CMK (cell line): ENCODE results near the gene APPBP2.
"Not testable (repeated sequence)": the region's sequence is repeated elsewhere in the genome, so short reads cannot be mapped to it uniquely, and the experiment has no call there.

Experiments
- DNase-seq: peaks from one replicate; pipeline ENCODE4 v3.0.0-alpha.2; 2010; ENCODE audit warnings: low read depth

Gene APPBP2

GRCh38 chr17:60495260-60495659 is 30.8 kb downstream of the APPBP2 start:
- no peak for DNase-seq

DNA sequence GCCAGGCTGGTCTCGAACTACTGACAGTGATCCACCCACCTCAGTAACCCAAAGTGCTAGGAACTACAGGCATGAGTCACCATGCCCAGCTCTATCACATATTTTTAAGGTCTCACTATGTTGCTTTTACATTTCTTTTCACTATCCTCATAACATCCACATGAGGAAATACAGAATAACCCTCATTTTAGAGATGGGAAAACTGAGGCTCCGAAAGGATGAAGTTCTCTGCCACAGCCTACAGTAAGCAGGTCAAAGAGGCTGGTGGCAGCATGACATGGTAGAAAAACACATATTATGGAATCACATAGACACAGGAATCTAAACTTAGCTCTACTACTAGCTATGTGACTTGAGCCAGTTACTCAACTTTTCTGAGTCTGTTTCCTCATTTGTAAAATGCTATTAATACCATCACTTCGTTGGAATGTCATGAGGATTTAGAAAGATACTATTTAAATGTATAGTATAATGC is 32.2 kb downstream of the APPBP2 start:
- no peak for DNase-seq

- no peak for DNase-seq
These were observed 34.3 kb downstream of the APPBP2 start for GRCh38 chr17:60491771-60492170.

DNA sequence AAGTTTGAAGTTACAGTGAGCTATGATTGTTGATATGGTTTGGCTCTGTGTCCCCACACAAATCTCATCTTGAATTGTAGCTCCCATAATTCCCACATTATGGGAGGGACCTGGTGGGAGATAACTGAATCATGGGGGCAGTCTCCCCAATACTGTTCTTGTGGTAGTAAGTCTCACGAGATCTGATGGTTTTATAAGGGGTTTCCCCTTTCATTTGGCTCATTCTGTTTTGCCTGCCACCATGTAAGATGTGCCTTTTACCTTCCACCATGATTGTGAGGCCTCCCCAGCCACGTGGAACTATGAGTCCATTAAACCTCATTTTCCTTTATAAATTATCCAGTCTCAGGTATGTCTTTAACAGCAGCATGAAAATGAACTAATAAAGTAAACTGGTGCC is 35.4 kb downstream of the APPBP2 start:
- not testable (repeated sequence) for DNase-seq

- DNase-seq = no peak
These were observed 44.4 kb downstream of the APPBP2 start for GRCh38 chr17:60481604-60482003.

GRCh38 chr17:60473788-60474187 is 52.3 kb downstream of the APPBP2 start:
- DNase-seq = no peak

DNA sequence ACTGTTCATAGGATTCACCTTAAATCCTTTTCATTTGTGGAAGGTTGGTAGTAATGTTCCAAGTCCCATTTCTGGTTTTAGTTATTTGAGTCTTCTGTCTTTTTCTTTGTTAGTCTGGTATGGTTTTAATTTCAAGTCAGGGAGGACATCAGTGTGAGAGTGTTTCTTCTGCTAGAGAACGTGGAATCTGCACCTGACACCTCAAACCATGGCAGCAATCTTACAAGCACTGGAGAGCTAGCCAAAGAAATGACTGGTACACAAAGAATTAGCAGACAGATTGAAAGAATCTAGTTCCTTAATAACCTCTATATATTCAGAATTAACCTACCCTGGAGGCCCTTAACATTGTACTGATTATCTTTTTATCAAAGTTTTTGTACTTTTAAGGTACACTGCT is 53.6 kb downstream of the APPBP2 start:
- DNase-seq = no peak

GRCh38 chr17:60471451-60471850 is 54.6 kb downstream of the APPBP2 start:
- DNase-seq = no peak

DNA sequence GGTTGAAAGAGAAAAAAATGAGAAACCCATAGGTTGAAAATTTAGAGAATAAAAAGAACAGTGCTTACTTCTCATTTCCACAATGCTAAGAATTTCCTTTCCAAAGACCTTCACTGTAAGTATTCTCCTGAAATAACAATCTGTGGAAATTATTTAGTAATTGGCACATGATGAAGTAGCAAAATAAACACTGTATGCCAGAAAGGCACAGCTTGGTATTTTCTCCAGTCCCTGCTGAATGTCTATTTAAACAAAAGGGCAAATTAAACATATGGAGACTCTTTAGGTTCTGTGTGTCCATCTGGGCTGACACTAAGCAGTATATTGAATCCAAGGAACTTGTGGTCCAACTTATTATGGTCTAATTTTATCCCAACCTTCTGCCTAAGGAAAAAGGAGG is 57.7 kb downstream of the APPBP2 start:
- no peak for DNase-seq

DNA sequence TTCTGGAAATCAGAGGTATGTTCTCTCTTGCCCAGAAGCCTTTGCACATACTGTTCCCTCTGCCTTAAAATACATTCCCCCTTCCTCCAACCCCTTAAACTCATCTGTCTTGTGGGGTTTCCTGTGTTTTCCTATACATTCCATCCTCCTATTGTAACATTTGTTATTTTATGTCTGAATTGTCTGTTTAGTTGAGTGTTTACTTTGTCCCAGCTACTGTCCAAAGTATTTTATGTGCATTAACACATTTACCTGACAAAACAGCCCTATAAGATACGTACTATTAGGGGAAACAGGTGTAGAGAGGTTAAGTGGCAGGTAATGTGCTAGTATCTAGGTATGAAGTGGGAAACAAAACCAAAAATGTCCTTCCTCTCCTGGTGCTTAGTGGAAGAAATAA is 61.7 kb downstream of the APPBP2 start:
- no peak for DNase-seq

GRCh38 chr17:60463157-60463835 is 62.7 kb downstream of the APPBP2 start:
- no peak for DNase-seq

GRCh38 chr17:60461584-60461983 is 64.5 kb downstream of the APPBP2 start:
- DNase-seq = no peak

DNA sequence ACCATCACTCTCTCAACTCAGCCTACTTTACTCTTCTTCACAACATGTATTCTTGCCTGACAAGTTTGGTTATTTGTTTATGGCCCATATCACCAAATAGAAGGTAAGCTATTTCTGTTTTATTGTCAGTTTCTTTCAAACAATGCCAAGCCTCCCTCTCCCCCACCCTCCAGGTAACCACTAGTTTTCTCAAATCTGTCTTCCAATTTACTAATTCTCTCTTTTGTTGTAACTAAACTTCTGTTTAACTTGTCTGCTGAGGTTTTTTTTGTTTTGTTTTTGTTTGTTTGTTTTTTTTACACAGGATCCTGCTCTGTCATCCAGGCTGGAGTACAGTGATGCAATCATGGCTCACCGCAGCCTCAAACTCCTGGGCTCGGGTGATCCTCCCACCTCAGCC is 68.9 kb downstream of the APPBP2 start:
- no peak for DNase-seq

- DNase-seq = no peak
These were observed 70.7 kb downstream of the APPBP2 start for GRCh38 chr17:60455378-60455777.

- no peak for DNase-seq
These were observed 74.1 kb downstream of the APPBP2 start for GRCh38 chr17:60451965-60452364.

DNA sequence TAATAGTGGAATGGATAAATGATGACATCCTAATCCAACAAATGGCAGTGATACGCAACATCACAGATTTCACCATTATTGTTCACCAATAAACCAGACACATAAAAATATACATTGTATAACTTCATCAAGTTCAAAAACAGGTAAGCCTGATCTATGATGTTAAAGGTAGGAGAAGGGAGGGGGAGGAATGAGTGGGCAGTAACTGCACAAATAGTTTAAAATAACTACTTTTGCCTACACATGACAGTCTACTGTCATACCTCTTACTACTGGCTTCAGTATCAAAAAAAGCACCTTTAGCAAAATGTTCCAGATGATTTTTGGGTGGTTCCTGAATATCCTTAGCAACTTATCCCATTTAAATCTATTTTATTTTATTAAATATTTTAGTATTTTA is 75.0 kb downstream of the APPBP2 start:
- no peak for DNase-seq

DNA sequence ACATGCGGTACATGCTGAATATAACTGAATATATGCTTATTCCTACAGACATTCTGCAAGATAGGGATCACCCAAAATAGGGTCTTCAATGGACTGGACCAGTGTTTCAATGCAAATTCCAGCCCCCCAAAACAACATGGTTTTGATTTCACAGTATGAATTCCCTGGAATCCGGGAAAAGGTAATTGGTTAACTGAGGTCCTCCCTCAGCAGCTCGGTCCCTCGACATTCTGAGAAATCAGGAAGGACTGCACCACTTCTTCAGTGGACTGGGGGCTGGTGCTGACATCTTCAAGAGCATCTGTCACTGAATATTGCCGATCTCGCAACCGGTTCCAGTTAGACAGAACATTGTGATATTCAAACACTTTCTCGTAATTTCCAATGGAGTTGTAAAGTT is 78.7 kb downstream of the APPBP2 start:
- DNase-seq = no peak

- DNase-seq = no peak
These were observed 80.9 kb downstream of the APPBP2 start for GRCh38 chr17:60445144-60445543.

GRCh38 chr17:60443713-60444112 is 82.3 kb downstream of the APPBP2 start:
- DNase-seq = no peak

DNA sequence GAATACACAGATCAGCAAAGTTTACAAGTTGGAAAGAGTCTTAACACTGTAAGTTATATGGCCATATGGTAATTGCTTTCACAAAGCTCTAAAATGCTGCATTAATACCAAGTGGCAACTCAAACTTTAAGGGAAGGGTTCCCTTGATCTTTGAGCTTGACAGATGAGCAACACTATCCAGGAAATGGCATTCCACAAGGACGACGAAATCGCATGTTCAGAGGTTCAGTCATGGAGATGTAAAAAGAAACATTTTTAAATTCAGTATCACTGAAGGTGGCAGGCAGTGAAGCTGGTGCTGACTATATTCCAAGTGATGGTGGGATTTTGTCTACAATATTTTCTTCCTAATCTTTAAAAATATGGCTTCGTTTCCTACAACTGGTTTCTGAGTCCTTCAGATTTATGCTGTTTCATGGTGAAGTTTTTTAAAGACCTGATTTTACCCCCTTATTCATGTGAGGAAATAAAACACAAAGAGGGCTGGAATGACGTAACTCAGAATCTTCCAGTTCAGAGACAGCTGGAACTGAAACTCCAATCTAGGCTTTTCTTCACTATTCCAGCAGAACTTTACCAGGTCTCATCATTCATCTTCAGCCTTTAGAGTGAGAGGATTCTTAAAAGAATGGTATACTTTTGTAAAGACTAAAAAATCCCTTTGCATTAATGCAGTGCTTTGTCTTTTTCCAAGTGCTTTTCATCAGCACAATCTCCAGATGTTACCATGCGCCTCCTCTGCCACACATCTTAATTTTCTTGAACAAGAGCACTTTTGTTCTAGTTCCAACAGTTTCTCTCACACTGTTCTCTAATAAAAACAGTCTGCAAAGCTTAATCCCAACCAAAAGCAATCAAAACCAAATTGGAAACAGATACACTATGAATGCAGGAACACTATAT is 83.5 kb downstream of the APPBP2 start:
- DNase-seq = no peak

- no peak for DNase-seq
These were observed 86.5 kb downstream of the APPBP2 start for GRCh38 chr17:60439501-60439900.

GRCh38 chr17:60436676-60437075 is 89.4 kb downstream of the APPBP2 start:
- DNase-seq = no peak
